TTC549 (cell line): ENCODE results near the gene CYP26C1.
"Not testable (repeated sequence)": the region's sequence is repeated elsewhere in the genome, so short reads cannot be mapped to it uniquely, and the experiment has no call there.

Experiments
- FAIRE-seq: peaks from 2 replicates; lab custom pipeline; 2012; peaks lifted over from hg19 to GRCh38; lab: Jason Lieb, UNC

The CYP26C1 gene

DNA sequence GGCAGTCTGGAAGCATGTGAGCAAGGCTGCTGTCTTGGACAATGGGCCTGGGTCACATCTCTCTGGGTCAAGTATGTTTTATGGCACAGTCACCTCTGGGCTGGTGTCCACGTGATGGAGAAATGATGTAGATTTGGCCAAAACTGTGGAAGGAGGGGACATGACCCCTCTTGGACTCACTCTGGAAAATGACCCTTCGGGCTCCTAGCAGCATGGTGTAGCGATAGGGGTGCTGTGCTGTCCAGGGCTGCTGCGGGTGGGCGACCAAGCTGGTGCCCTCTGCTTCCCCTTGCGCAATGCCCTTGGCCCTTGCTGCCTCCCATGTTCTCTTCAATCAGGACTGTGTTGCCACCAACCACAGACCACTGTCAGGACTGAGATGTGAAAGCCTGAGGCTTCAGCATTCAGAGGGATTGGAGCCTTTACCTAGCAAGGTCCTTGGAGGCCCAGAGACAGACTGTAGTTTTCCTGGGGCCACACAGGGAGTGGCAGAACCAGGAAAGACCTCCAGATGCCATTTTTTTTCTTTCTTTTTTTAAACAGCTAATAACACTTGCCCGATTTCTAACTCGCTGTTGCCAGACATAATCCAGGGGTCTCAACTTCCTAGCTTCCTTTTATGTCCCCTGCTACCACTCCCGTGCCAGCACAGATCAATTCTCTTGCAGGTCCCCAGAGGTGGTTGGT, 19.2 kb downstream of the CYP26C1 start:
- no peak for FAIRE-seq

- FAIRE-seq = no peak
These were observed 19.9 kb downstream of the CYP26C1 start for GRCh38 chr10:93080350-93081046.

DNA sequence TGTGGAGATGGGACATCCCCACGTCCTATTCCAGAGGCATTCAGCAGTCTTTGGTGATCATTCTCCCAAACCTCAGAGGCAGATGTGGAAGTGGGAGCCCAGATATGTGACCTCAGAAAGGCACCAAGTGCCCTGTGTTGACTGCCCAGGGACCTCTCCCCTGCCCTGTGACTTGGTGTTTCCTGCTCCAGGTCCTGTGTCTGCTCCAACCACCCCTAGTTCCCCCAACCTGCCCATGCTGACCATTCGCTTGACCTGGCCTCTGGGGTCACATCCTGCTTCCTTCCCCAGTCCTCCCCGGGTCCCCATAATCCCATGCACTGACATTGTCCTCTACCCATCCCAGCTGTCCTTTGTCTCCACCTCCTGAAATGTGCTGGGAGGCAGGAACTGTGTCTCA, 20.7 kb downstream of the CYP26C1 start:
- no peak for FAIRE-seq

- FAIRE-seq = no peak
These were observed 21.2 kb downstream of the CYP26C1 start for GRCh38 chr10:93081834-93082233.

- FAIRE-seq = no peak
These were observed 23.3 kb downstream of the CYP26C1 start for GRCh38 chr10:93083743-93084539.

DNA sequence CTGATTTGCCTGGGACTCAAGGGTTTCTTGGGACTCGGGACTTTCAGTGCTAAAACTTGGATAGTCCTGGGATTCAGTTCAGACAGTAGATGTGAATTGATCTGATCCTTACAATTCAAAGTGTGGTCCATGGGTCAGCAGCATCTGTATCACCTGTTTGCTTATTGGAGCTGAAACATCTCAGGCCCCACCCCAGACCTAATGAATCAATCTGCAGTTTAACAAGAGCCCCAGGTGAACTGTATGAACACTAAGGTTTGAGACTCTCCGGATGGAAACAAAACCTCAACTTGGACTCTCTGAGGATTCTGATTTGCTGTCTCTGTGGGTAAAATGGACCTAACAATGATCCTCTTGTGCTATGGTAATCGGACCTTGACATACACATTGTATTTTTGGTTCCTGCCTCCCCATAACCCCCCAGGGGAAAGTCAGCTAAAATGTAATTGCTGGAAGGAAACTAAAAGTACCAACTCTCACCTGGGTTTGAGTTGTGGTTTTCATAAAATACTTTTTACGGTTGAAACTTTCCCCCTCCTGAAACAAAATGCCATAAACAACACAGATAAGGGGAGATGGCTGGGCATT, 24.8 kb downstream of the CYP26C1 start:
- no peak for FAIRE-seq

DNA sequence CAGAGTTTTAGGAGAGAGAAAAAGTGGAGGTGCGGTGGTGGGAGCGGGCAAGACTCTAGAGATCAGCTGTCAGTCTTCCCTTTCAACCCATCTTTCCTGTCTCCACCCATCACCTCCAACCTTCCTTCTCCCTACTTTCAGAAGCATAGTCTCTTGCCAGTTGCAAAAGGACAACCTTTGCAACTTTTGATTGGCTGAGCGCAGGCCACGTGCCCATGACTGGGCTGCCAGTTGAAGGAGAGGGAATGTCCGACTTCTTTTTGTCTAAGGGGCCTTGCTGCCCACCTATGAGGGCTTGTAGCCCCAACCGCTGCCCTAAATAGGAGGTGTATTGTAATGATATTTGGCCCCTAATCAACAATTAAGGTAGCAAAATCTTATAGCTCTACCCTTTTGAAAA, 25.7 kb downstream of the CYP26C1 start:
- FAIRE-seq = no peak

DNA sequence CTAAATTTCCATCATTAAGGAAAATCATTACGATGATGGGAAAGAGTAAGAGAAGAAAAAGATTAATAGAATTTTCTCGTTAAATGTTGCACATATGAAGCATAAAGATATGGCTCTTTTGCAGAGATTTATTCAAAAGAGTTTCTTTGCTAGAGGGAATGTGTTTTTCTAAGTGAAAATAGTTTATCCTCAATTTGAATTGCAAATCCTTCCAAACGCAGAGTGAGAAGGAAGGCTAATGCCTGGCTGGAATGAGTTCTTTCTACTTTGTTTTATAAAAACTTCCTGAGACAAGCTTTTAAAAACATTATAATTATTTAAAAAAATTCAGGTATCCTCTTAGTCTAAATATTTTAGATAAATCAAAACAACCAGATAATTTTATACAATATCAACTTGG, 27.2 kb downstream of the CYP26C1 start:
- FAIRE-seq = no peak

- FAIRE-seq = no peak
These were observed 27.9 kb downstream of the CYP26C1 start for GRCh38 chr10:93088466-93088865.

- no peak for FAIRE-seq
These were observed 30.0 kb downstream of the CYP26C1 start for GRCh38 chr10:93090619-93091018.

GRCh38 chr10:93091960-93092359, 31.4 kb downstream of the CYP26C1 start:
- FAIRE-seq = no peak

- FAIRE-seq = no peak
These were observed 34.6 kb downstream of the CYP26C1 start for GRCh38 chr10:93095225-93095624.

- no peak for FAIRE-seq
These were observed 36.3 kb downstream of the CYP26C1 start for GRCh38 chr10:93096901-93097300.

GRCh38 chr10:93097386-93097785, 36.8 kb downstream of the CYP26C1 start:
- no peak for FAIRE-seq

GRCh38 chr10:93098816-93099215, 38.2 kb downstream of the CYP26C1 start:
- no peak for FAIRE-seq

DNA sequence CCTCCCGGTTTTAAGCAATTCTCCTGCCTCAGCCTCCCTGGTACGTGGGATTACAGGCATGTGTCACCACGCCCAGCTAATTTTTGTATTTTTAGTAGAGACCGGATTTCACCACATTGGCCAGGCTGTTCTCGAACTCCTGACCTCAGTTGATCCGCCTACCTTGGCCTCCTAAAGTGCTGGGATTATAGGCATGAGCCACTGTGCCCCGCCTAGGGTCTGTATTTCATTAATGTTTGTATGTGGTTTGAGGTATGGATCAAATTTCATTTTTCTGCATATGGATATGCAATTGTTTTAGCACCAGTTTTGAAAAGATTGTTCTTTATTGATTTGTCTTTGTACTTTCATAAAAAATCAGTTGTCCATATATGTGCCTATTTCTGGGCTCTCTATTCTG, 39.1 kb downstream of the CYP26C1 start:
- no peak for FAIRE-seq

DNA sequence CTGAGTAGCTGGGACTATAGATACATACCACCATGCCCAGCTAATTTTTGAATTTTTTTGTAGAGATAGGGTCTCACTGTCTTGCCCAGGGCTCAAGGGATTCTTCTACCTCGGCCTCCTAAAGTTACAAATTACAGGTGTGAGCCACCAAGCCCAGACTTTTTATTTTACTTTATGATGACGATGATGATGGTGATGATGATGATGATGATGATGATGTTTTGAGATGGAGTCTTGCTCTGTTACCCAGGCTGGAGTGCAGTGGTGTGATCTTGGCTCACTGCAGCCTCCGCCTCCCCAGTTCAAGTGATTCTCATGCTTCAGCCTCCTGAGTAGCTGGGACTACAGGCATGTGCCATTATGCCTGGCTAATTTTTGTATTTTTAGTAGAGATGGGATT, 40.5 kb downstream of the CYP26C1 start:
- not testable (repeated sequence) for FAIRE-seq

DNA sequence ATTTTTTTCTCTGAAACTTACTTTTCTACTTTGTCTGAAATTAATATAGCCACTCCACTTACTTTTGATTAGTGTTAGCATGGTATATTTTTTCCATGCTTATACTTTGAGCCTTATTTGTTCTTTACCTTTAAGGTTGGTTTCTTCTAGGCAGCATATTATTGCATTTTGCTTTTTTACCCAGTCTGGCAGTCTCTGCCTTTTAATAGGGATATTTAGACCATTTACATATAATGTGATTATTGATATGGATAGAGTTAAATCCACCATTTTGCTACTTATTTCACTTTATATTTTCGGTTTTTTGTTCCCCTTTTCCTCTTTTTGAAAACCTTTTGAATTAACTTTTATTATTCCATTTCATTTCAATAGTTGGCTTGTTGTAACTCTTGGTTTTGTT, 43.4 kb downstream of the CYP26C1 start:
- FAIRE-seq = no peak

DNA sequence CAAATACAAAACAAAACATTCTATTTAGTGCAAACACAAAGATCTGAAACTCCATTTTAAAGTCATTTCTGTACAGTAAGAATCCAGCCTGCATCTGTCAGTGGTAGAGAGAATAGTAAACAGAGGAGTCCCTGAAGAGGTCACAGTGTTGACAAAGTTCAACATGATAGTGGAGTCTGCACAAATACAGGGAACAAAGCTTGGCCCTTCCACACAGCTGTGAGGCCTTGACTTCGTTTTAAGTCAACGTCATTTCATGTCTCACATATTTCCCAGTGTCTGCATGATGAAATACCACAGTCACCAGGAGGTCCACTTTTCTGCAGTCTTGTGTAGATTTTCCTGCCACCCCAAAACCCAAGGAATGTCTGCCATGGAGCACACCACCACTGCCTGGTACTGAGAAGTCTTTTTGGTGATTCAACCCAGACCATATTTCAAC, 46.1 kb downstream of the CYP26C1 start:
- no peak for FAIRE-seq

DNA sequence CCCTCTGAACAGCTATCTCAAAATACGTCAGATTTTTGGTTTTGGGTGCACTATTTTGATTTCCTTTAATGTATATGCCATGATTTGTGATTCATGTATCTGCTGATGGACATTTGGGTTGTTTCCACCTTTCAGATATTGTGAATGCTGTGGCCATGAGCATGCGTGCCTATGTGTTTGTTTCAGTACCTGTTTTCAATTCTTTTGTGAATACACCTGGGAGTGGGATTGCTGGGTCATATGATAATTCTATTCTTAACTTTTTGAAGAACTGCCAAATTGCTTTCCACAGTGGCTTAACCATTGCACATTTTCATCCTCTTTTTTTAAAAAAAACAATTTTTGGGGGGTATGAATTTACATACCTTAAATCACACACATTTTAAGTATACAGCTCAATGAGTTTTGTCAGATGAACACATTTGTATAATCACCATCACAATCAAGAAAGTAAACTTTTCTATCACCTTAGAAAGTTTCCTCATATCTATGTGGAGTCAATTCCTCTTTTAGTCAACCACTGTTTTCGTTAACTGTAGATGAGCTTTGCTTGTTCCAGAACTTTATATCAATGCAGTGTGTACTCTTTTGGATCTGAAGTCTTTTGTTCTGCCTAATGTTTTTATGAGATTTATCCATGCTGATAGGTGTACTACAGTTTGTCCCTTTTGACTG, 50.0 kb downstream of the CYP26C1 start:
- FAIRE-seq = no peak

GRCh38 chr10:93113042-93113441, 52.4 kb downstream of the CYP26C1 start:
- FAIRE-seq = no peak

DNA sequence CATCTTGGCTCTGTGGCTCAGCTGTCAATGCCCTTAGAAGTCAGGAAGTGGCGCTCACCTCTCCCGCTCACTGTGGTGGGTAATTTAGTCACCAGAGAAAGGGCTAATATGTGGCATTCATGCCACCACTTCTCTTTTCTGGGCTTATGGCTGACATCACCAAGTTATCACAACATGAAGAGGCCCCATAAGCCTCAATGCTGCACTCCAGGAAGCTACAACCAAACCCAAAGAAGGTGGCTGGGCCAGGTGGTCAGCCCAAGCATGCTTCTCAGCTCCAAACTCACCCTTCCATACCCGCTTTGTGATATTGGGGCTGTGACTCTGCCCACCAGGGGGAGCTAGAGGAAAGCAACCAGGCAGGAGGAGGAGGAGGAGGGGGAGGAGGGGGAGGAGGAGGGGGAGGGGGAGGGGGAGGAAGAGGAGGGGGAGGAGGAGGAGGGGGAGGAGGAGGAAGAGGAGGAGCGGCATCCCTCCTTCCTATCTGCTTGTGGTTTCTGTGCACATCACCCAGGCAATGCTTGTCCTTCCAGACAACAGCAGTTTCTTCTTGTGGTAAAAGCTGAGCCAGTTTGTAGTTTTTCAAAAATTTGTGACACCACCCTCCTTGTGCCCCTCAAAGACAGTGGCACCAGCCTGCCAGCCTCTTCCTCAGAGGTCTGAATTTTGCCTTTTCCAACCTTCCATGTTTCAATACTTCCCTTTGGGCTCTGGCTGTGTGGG, 55.2 kb downstream of the CYP26C1 start:
- FAIRE-seq = no peak
